ENCODE data around the gene C2orf42. TPM values are rescaled to one million over a fixed set of nuclear protein-coding genes. Genes with fewer than 3 reads are reported as not detected.
"Not testable (repeated sequence)": the region's sequence is repeated elsewhere in the genome, so short reads cannot be mapped to it uniquely, and the experiment has no call there.

The C2orf42 gene
- total RNA-seq, 1 experiment from 2014 or later = 6.8 TPM

DNA sequence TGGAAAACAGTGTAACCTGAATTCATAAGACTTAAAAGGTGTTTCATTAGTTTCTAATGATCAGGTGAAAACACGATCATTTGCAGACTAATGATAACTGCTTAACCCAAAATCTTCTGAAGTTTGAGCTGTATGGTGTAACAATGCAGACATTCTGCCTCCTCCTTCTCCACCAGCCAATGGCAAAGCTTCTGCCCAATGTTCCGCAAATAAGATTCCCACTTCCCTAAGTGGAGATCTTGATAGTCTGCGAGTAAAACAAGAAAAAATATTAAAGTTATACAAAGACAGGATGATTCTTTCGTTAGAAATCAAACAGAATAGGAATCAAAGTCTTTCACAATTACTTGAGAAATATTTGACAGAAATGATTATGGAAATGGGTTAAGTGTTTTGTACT, 8.1 kb downstream of the C2orf42 start:
- POLR2A ChIA-PET = no interaction called here
- H3K4me1 Mint-ChIP-seq = no peaks in the 10 kb centered on the region

DNA sequence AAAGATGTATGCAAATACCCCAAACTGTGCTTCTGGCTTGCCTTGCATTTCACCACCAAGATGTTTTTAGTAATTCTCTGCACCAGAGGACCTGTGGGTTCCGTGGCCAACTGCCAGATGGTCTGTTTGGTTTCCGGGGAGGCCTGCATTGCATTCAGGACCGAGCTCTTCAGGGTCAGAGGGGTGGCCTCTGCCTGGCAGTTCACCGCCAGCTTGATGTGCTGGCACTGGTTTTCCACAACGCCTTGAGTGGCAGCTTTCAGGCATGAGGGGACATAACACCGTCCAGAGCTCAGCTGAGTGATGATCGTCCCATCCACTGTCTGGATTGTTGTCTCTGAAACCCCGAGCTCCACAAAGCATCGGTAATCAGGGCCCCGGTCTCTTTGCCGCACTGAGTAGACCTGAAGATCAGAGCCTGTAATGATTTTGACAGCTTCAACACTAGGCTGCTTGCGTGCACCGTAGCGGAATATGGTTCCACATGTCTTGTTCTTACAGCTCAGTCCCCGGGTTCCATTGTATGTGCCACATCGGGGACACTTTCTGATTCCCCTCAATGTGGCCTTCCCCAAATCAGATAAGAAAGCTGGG, 9.4 kb downstream of the C2orf42 start:
- Mint-ChIP-seq H3K4me1 (no peaks in the 10 kb centered on the region), H3K27me3 (ENCODE audit: low read depth) (no peaks in the 10 kb centered on the region), H3K9me3 (no peaks in the 10 kb centered on the region), H3K4me3 (no peak overlapping the region), H3K36me3 (peaks cover 19% of the 10 kb centered on the region), H3K27ac (no peak overlapping the region)
- CTCF ChIA-PET = interaction anchor here (2.5 kb wide), 1 partner anchor 111 kb away, joined by 5 read pairs; no protein-coding TSS in a partner anchor
- DNase-seq (ENCODE audit: low spot score) = no peak
- no peak for TF ChIP-seq SMAD4 (CRISPR knock-in tag; IDR thresholded peaks at IDR 0.05)
- TF ChIP-seq ETV6 (CRISPR knock-in tag; IDR thresholded peaks at IDR 0.05) = no peak
- TF ChIP-seq, protein P1, sequence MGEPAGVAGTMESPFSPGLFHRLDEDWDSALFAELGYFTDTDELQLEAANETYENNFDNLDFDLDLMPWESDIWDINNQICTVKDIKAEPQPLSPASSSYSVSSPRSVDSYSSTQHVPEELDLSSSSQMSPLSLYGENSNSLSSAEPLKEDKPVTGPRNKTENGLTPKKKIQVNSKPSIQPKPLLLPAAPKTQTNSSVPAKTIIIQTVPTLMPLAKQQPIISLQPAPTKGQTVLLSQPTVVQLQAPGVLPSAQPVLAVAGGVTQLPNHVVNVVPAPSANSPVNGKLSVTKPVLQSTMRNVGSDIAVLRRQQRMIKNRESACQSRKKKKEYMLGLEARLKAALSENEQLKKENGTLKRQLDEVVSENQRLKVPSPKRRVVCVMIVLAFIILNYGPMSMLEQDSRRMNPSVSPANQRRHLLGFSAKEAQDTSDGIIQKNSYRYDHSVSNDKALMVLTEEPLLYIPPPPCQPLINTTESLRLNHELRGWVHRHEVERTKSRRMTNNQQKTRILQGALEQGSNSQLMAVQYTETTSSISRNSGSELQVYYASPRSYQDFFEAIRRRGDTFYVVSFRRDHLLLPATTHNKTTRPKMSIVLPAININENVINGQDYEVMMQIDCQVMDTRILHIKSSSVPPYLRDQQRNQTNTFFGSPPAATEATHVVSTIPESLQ (CRISPR knock-in tag; IDR thresholded peaks at IDR 0.05) = no peak
- TF ChIP-seq TCF7 (CRISPR knock-in tag; IDR thresholded peaks at IDR 0.05; ENCODE audit: low read depth) = no peak
- no peak for TF ChIP-seq NR3C1 (CRISPR knock-in tag; conservative IDR thresholded peaks at IDR 0.05; ENCODE audit: low read depth)
- POLR2A ChIA-PET = interaction anchor here (0.6 kb wide), 1 partner anchor 15 kb away, joined by 4 read pairs; no protein-coding TSS in a partner anchor
- no peak for ATAC-seq

More for the DNA sequence above, 8.1 kb downstream of the C2orf42 start:
- ATAC-seq (no peak), DNase-seq (ENCODE audit: low spot score) (no peak)
- Mint-ChIP-seq H3K9me3 (no peaks in the 10 kb centered on the region), H3K4me3 (no peak overlapping the region), H3K27ac (peak overlapping the region; percentile 63; the same call in 1 of the 2 replicates), H3K36me3 (peaks cover 14% of the 10 kb centered on the region), H3K27me3 (ENCODE audit: low read depth) (no peaks in the 10 kb centered on the region)
- no peak for TF ChIP-seq ZNF219 (CRISPR knock-in tag; IDR thresholded peaks at IDR 0.05; ENCODE audit: borderline replicate concordance)
- TF ChIP-seq, protein P2, sequence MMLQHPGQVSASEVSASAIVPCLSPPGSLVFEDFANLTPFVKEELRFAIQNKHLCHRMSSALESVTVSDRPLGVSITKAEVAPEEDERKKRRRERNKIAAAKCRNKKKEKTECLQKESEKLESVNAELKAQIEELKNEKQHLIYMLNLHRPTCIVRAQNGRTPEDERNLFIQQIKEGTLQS (CRISPR knock-in tag; conservative IDR thresholded peaks at IDR 0.05) = no peak
- TF ChIP-seq ZNF232 (CRISPR knock-in tag; IDR thresholded peaks at IDR 0.05) = no peak
- TF ChIP-seq, protein P3, sequence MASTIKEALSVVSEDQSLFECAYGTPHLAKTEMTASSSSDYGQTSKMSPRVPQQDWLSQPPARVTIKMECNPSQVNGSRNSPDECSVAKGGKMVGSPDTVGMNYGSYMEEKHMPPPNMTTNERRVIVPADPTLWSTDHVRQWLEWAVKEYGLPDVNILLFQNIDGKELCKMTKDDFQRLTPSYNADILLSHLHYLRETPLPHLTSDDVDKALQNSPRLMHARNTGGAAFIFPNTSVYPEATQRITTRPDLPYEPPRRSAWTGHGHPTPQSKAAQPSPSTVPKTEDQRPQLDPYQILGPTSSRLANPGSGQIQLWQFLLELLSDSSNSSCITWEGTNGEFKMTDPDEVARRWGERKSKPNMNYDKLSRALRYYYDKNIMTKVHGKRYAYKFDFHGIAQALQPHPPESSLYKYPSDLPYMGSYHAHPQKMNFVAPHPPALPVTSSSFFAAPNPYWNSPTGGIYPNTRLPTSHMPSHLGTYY (CRISPR knock-in tag; IDR thresholded peaks at IDR 0.05) = no peak
- TF ChIP-seq, protein P4, sequence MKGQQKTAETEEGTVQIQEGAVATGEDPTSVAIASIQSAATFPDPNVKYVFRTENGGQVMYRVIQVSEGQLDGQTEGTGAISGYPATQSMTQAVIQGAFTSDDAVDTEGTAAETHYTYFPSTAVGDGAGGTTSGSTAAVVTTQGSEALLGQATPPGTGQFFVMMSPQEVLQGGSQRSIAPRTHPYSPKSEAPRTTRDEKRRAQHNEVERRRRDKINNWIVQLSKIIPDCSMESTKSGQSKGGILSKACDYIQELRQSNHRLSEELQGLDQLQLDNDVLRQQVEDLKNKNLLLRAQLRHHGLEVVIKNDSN (CRISPR knock-in tag; IDR thresholded peaks at IDR 0.05) = no peak
- TF ChIP-seq JUN (CRISPR knock-in tag; IDR thresholded peaks at IDR 0.05) = no peak
- no peak for TF ChIP-seq ZNF416 (CRISPR knock-in tag; IDR thresholded peaks at IDR 0.05)
- CTCF ChIA-PET = interaction anchor here (2.5 kb wide), 1 partner anchor 112 kb away, joined by 5 read pairs; no protein-coding TSS in a partner anchor

DNA sequence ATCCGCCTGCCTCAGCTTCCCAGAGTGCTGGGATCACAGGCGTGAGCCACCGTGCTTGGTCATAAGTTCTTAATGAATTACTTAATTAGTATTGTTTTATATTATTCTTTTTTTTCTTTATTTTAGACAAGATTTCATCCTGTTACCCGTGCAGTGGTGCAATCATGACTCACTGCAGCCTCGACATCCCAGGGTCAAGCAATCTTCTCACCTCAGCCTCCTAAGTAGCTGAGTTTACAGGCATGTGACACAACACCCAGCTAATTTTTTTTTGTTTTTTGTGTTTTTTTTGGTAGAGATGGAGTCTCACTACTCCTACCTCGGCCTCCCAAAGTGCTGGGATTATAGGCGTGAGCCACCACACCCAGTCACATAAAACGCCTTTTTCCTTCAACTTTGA, 17.3 kb downstream of the C2orf42 start:
- H3K9me3 Mint-ChIP-seq = no peaks in the 10 kb centered on the region
- no peak overlapping the region for H3K27ac Mint-ChIP-seq

DNA sequence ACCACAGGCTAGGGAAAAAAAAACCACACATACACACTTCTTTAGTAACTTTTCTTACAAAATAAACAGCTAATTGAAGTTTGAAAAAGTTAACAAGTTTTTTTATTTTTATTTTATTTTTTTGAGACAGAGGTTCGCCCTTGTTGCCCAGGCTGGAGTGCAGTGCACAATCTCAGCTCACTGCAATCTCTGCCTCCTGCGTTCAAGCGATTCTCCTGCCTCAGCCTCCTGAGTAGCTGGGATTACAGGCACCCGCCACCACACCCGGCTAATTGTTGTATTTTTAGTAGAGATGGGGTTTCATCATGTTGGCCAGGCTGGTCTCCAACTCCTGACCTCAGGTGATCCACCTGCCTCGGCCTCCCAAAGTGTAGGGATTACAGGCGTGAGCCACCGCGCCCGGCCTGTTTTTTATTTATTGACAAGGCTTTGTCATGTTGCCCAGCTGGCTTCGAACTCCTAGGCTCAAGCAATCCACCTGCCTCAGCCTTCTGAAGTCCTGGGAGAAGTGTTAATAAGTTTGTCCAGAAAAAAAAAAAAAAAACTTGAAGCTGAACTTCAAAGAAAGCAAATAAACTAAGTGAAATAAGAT, 21.1 kb downstream of the C2orf42 start:
- H3K4me1 Mint-ChIP-seq; CTCF ChIA-PET; H3K27ac Mint-ChIP-seq; H3K27me3 Mint-ChIP-seq (ENCODE audit: low read depth); DNase-seq (ENCODE audit: low spot score); H3K4me3 Mint-ChIP-seq; H3K9me3 Mint-ChIP-seq; ATAC-seq: not testable (repeated sequence)
- H3K36me3 Mint-ChIP-seq = peaks cover 30% of the 10 kb centered on the region
- POLR2A ChIA-PET = interaction anchor here (0.6 kb wide), 1 partner anchor 45 kb away, joined by 3 read pairs; no protein-coding TSS in a partner anchor

More for the DNA sequence above, 17.3 kb downstream of the C2orf42 start:
- ChIA-PET POLR2A (no interaction called here), CTCF (no interaction called here)
- no peak overlapping the region for H3K4me3 Mint-ChIP-seq
- TF ChIP-seq, protein P5, sequence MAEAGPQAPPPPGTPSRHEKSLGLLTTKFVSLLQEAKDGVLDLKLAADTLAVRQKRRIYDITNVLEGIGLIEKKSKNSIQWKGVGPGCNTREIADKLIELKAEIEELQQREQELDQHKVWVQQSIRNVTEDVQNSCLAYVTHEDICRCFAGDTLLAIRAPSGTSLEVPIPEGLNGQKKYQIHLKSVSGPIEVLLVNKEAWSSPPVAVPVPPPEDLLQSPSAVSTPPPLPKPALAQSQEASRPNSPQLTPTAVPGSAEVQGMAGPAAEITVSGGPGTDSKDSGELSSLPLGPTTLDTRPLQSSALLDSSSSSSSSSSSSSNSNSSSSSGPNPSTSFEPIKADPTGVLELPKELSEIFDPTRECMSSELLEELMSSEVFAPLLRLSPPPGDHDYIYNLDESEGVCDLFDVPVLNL (CRISPR knock-in tag; IDR thresholded peaks at IDR 0.05; ENCODE audit: borderline replicate concordance, low read depth) = no peak
- TF ChIP-seq NR2C2 (CRISPR knock-in tag; IDR thresholded peaks at IDR 0.05) = no peak
- no peak for TF ChIP-seq ZNF232 (CRISPR knock-in tag; IDR thresholded peaks at IDR 0.05)
- no peak for TF ChIP-seq ZNF416 (CRISPR knock-in tag; IDR thresholded peaks at IDR 0.05)
- no peak for TF ChIP-seq ZBTB21 (CRISPR knock-in tag; IDR thresholded peaks at IDR 0.05; ENCODE audit: borderline replicate concordance)
- TF ChIP-seq MXD4 (CRISPR knock-in tag; IDR thresholded peaks at IDR 0.05; ENCODE audit: borderline replicate concordance) = no peak
- TF ChIP-seq SP1 (CRISPR knock-in tag; conservative IDR thresholded peaks at IDR 0.05) = no peak
- TF ChIP-seq, protein P6, sequence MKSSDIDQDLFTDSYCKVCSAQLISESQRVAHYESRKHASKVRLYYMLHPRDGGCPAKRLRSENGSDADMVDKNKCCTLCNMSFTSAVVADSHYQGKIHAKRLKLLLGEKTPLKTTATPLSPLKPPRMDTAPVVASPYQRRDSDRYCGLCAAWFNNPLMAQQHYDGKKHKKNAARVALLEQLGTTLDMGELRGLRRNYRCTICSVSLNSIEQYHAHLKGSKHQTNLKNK (CRISPR knock-in tag; IDR thresholded peaks at IDR 0.05) = no peak
- TF ChIP-seq, protein P7, sequence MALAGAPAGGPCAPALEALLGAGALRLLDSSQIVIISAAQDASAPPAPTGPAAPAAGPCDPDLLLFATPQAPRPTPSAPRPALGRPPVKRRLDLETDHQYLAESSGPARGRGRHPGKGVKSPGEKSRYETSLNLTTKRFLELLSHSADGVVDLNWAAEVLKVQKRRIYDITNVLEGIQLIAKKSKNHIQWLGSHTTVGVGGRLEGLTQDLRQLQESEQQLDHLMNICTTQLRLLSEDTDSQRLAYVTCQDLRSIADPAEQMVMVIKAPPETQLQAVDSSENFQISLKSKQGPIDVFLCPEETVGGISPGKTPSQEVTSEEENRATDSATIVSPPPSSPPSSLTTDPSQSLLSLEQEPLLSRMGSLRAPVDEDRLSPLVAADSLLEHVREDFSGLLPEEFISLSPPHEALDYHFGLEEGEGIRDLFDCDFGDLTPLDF (CRISPR knock-in tag; IDR thresholded peaks at IDR 0.05) = no peak
- H3K27me3 Mint-ChIP-seq (ENCODE audit: low read depth) = no peaks in the 10 kb centered on the region
- DNase-seq (ENCODE audit: low spot score) (no peak), ATAC-seq (no peak)
- H3K4me1 Mint-ChIP-seq = peaks cover 5% of the 10 kb centered on the region; the same call in 1 of the 2 replicates
- peaks cover 25% of the 10 kb centered on the region for H3K36me3 Mint-ChIP-seq
